HG02678 (cell line): ENCODE results near the gene MCM5.
"Not testable (repeated sequence)": the region's sequence is repeated elsewhere in the genome, so short reads cannot be mapped to it uniquely, and the experiment has no call there.

Experiments used
- ATAC-seq: cut with Tn5 transposase; IDR thresholded peaks from one replicate; pipeline ENCODE4 v1.9.1; 2021; ENCODE audit warnings: mild to moderate bottlenecking, moderate library complexity; ENCODE audit not compliant: unreplicated experiment

MCM5 gene

DNA sequence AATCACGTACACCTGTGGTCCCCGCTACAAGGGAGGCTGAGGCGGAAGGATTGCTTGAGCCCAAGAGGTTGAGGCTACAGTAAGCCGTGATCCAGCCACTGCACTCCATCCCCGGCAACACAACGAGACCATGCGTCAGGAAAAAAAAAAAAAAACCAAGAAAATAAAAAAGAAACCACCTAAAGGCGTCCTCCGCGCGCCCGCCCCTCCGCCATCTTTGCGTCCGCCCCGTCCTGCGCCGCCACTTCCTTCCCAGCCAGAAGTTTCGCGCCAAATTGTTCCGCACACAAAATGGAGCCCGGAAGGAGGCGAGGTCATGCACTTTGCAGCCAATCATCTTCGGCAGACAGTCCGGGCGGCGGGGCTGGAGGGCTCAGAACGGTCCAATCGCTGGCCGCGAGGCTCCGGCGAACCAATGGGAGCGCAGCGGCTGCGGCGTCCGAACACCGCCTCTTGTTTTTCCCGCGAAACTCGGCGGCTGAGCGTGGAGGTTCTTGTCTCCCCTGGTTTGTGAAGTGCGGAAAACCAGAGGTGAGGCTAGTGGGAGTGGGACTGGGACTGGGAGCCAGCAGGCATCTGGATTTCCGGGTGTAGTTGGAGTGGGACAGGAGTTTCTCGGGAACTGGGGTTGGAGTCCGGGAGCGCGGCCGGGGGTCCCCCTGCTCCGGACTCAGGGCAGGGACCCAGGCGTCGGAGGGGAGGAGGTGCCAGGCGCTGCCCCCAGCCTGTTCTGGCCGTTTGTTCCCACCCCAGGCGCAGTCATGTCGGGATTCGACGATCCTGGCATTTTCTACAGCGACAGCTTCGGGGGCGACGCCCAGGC is at the start of gene MCM5:
TSS of gene MCM5 (plus strand) at position 463 of the 823 bp plus-strand sequence. CDS start at position 762, 299 bp downstream.
- ATAC-seq: peak; percentile 96

DNA sequence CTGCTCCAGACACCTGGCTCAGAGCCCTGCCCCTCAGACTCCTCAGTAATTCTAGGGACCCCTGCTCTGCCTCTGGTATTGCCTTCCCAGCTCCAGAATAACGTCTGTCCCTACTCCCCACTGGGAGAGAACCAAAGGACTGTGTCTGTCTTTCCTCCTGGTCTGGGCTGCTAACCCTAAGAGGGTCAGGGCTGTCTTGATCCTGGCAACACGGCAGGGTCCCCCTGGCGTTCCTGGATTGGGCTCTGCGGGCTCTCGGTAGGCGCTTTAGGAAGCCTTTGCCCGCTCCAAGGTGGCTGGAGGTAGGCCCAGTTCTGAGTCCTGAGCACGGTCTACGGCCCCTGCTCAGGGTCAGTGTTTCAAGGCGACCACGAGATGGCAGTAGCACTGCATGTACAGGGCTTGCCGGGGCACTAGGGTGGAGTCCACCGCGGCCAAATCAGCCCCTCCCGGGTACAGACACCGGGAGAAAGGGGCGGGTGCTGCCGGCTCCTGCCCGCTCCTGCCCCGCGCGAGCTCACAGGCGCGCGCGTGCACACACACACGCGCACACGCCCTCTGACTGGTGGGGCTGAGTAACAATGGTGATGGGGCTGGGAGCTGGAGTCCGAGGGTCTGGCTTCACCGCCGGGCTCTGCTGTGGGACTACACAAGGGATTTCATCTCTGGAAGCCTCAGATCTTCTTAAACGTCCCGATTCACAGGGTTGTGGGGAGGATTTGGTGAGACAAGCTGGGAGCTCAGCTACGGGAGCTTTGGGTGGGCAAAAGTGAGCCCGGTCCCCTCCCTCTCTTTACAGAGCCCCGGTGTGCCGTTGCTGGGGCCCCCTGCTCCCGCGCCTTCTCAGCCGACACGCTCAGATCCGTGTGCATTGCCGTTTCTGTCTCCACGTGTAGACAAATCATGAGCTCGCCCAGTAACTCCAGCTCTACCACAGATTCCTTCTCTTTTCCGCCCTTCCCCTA is 49.1 kb upstream of the MCM5 start:
- peak; percentile 81 for ATAC-seq

DNA sequence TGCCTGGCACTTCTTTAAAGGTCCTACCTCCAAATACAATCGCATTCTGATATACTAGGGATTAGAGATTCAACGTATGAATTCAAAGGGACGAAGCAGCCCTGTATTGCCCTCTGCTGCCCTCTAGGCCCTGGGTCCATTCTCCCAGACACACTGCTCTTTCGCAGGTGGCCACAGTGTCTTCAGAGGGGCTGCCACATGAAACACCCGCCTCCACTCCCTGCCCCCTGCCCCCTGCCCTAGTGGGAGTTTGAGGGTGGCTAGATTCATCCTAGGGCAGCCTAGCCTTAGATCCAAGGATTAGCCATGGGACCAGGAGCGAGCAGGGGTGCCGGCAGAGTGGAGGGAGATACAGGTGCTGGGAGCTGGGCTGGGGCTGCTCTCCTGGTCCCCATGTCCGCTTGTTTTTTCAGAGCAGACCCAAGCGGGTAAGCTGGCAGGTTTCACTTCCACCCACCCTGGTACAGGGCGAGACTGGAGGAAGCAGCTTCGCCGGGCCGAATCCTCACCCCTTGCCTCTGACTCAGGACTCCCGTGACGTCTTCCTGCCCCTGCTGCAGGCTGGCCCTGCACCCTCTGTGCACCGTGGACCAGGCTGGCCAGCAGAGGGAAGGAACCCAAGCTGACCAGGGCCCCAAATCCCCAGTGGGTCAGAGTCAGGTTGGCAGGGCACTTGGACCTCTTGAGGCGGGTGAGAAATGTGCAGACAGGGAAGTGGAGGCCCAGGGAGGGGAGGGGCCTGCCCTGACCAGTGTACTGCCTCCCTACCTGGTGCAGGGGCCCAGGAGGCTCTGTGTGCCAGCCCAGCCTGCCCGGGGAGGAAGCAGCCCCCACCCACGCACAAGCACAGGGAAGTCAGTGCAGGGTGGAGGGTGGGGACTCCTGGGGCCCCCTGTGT is 47.5 kb upstream of the MCM5 start:
- ATAC-seq: no peak

DNA sequence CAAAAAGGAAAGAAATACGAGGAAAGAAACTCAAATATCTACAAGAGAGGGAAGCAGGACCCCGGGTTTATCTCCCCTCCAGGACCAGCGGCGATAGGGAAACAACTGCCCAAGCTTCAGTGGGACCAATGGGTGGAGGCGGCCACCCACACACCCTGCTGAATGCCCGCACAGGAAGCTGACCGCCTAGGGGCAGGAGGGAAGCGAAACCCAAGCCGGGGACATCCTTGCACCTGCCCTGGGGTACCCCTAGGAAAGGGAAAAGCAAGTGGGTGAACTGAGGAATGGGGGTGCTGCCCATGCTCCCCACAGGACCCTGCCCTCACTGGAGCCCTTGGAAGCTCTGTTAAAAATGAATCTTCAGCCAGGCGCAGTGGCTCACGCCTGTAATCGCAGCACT is 46.6 kb upstream of the MCM5 start:
- no peak for ATAC-seq

DNA sequence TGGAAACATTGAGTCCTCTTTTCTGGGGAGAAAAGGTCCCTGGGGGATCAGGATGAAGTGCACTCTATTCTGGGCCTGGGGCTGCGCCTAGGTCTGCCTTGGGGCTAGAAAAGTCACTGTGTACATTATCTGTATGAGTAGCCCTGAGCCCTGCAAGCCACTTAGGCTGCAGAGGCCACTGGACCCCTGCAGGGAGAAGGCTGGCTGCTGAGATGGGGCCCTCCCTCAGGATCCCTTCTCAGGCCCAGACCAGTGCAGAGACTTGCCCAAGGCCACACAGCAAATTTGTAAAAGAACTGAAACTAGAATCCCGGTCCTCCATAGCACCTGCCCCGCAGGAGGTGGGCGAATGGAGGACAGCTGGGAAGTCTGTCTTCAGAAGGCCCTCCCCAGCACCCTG is 45.9 kb upstream of the MCM5 start:
- no peak for ATAC-seq

DNA sequence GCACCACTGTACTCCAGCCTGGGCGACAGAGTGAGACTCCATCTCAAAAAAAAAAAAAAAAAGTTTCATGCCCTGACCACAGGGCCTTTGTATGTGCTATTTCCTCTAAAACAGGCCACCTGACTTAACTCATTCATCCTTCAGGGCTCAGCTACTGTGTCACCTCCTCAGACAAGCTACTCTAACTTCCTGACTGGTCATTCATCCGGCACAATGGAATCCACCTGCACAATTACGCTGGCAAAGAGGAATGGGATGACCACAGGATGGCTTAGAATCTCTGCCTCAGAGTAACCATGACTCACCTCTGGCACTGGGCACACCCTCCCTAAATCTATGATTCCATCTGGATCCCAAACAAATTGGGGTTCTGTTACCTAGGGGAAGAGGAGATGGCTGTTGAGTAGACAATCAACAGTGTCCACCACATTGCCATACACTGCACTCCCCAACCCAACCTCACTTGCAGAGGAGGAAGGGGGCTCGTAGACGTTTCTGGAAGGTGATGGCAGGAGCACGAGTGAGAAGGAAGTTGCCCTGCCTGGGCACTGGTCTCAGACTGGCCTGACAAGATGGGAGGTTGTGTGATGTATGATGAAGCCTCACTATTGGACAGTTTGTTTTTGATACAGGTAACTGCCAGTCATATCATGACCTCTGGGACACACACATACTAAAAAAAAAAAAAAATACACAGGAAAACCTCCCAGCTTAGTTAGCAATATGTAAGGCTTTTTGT is 41.9 kb upstream of the MCM5 start:
- no peak for ATAC-seq

DNA sequence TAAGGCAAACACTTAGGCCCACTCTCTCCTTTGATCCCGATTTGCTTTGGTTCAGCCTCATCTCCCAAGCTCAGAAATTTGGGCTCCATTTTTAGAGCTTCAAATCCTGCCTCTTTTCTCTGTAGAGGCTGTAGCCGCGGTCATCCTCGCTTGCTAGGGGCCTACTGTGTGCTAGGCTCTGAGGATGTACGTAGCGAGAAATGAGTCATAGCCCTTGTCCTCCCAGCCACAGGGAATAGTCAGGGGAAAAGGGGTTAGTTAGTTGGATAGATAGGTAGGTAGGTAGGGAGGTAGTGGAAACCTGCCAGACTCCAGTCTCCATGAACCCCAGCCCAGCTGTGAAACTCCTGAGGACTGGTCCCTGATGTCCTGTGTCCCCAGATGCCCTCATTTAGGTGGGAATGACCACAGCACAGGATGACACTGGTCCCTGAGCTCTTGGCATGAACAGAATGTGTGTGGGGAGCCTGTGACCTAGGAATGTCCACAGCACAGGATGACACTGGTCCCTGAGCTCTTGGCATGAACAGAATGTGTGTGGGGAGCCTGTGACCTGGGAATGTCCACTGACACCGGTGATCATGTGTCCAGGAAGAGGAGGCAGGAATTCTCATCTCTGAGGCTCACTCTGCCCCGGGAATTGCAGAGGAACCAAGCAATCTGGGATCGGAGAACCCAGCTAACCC is 40.4 kb upstream of the MCM5 start:
- ATAC-seq: no peak

DNA sequence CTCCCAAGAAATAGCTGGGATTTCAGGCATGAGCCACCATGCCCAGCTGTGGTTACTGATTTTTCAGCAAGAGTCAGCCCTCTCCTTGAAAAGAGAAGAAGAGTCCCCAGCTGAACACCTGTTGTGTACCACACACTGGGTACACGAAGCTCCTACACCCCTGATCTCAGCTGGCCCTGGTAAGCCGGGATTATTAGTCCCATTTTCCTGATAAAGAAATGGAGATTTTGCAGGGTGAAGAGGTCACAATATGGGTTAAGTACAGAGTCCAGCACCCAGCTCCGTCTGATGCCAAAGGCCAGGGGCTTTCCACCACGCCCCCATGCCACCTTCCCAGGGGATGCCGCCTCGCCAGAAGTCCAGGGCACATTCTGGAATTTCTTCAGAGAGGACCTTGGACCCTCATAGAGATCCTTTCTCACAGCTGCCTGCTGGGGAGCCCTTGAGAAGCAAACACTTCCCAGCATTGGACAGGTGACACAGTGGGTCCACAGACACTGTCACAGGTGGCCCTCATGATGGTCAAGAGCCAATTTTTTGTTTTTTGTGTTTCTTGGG is 38.9 kb upstream of the MCM5 start:
- ATAC-seq: no peak

DNA sequence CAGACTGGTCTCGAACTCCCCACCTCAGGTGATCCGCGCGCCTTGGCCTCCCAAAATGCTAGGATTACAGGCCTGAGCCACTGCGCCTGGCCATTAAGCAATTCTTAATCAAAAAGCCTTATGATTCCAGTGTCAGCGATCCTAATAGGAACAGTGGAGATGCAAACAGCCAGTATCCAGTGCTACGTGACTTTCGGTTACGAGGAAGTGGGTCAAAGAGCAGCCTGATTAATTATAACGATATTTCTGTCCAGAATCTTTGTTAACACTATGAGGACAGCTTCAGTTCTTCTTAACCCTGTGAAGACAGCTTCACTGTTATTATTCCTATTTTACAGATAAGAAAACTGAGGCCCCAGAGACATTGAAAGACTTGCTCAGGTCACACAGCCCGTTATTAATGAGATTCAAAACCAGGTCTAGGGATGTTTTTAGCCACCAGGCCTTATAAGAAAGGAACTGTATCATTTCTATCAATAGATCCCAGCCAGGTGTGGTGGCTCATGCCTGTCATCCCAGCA is 36.3 kb upstream of the MCM5 start:
- no peak for ATAC-seq

DNA sequence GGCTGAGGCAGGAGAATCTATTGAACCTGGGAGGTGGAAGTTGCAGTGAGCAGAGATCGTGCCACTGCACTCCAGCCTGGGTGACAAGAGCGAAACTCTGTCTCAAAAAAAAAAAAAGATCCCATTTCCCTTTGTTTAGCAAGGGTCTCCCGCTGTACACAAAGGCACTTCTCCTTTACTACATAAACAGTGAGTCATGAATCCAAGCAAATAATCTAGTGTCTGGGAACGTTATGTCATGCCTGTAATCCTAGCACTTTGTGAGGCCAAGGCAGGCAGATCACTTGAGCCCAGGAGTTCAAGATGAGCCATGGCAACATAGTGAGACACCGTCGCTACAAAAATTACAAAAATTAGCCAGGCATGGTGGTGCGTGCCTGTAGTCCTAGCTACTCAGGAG is 35.7 kb upstream of the MCM5 start:
- not testable (repeated sequence) for ATAC-seq

DNA sequence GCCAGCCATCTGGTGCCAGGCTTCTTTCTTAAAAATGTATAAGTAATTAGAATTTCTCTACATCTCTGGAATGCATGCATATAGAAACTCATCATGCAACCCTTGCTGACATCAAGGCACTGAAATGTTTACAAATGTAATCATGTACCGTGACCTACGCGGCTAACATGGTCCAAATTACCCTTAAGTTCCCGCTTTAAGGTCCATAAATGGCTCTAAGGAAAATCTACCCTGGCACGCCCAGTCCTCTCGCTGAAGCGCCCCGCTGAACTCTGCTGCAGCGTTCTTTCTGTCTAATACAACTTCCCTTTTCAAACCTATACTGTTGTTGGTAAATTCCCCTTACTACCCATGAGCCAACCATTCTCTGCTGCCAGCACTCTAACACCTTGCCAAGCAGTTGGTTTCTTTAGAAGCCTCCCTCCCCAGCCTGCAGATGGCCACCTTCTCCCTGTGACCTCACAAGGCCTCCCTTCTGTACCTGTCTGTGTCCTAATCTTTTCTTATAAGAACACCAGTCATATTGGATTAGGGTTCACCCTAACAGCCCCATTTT is 32.5 kb upstream of the MCM5 start:
- ATAC-seq: peak; percentile 47

DNA sequence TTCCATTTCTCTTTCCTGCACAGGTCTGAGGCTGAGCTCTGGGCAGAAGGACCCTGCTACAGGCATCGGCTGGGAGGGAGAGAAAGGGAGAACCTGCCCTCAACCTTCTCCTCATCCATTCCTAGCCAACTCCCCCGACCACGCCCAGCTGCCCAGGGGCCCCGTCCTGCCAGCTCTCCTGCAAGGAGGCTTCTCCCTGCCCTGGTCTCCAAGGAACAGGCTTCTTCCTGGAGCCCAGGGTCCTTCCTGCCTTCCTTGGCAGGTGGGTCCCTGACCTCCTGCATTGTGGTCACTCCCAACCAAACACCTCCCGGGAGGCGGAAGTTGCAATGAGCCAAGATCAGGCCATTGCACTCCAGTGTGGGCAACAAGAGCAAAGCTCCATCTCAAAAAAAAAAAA is 31.6 kb upstream of the MCM5 start:
- no peak for ATAC-seq

DNA sequence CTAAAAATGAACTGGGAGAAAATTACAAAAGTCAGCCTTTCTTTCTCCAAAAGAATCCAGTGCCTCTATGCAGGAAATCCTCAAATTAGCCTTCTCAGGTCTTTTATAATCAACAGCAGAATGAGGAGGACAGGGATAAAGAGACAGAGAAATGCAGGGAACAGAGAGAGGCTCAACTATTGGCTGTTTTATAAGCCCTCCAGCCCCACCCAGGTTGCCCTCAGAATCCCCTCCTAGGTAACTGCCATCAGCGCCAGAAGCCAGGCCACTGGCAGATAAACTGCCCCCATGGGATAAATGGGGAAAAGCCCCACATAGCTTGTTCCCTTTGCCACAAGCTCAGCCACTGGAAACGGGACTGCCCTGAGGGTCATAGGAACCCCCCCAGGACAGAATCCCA is 29.9 kb upstream of the MCM5 start:
- no peak for ATAC-seq

DNA sequence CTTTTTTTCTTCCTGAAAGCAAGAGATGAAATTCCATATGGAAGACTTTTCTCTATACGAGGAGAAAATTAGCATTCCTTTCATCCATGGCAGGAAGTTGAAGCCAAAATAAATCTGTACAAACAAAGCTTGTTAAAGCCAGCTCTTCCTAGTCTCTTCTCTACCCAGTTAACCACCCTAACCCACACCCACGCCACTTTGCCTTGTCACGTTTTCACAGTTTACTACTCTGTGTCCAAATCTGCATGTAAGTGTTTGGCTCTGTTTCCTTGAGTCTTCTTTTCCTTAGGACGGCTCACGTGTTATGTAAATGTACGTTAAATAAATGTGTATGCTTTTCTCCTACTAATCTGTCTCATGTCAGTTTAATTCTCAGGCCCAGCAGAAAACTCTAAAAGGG is 26.2 kb upstream of the MCM5 start:
- no peak for ATAC-seq

DNA sequence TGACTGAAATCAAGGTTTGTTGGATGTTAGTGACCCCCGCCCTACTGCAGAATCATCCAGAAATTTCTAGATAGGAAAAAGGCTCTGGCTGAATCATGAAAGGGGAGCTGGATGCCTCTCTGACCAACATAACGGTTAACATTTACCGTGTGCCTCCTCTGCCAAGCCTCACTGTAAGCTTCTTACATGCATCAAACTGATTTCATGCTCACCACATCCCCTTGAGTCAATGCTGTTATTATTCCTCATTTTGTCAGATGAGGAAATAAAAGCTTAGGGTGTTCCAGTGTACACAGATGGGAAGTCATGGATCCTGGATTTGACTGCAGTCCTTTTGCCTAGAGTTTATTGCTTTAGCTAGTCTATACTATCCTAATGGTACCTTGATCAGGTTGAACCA is 24.9 kb upstream of the MCM5 start:
- ATAC-seq: no peak

DNA sequence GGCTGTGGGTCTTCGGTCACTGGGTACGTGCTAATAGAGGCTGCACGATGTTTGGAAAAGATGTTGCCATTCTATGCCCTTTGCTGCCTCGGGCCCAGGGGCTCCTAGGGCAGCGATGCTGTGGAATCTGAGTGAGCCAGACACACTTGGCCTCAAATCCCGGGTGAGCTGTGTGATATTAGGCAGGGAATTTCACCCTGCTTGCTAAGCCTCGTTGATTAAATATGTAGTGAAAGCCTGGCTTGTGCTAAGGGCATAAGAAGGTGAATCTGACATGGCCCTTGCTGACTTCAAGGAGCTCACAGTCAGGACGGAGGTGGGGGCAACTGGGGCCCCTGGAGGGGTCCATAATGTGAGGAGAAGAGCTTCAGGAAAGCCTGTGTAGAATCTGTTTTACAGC is 24.4 kb upstream of the MCM5 start:
- ATAC-seq: no peak

DNA sequence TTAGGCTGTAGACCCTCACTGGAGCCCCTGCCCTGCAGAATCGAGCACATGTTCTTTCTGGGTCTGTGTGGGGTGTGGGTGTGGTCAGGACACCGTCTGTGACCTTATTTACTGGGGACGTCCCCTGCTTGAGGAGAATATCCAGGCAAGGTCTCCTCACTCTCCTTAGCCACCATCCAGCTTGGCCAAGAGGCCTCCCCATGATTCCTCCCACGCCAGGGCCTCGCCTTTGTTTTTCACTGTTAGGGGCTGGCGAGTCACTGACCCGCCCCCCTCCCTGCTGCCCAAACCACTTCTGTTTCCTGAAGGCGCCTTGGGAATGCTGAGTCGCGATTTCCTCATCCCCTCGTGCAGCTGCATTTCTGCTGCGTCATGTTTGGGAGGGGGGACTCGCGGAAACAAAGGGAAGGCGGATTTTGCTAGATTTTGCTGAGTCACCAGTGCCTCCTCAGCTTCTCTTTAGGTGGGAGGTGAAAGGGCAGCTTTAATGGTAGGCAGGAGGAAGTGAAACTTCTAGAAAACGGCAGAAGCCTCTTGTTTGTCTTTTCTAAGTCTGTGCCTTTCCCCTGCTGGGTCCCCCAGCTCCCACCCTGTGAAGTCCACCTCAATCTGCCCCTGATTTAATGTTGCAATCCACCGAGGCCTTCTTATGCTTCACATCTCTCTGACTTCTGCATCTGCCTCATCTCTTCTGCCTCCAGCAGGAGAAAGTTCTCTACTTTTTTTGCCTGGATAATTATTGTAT is 23.0 kb upstream of the MCM5 start:
- ATAC-seq: peak; percentile 64

DNA sequence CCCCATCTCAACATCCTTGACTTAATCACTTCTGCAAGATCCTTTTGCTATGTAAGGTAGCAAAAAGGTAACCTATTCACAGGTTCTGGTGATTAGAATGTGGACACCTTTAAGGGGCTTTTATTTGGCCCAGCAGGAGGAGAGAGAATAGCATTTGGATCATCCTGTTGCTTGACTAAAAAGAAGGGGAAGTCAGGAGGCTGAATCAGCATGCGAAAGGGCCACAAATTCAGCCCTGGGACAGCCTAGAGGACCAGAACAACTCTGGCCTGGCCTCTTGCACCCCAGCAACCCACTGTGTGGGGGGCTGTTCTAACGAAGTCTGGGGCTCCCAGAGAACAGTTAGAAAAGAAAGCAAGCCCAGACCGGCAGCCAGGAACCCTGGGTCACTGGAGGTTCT is 22.2 kb upstream of the MCM5 start:
- ATAC-seq: no peak
